ENCODE measurements around the gene CYP4X1.
"Not testable (repeated sequence)": the region's sequence is repeated elsewhere in the genome, so short reads cannot be mapped to it uniquely, and the experiment has no call there.

The CYP4X1 gene

DNA sequence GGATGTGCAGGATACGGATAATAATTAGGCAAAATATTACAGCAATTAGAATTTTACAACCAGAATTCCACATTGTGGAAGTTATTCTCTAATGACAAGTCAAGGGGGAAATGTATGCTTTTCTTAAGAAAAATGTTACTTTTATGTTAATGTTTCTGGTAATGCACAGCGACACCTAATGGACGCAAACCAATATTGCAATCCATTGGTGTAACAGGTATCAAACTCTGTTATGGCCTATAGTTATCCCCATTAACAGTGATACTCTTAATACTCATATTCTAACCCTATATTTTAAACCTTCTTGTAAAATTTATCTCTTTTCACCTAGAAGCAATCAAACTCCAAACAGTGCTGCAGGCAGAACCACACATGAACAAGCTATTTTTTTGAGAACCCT is 65.9 kb downstream of the CYP4X1 start:
- DNase-seq: peak; percentile 37 to 58 (median 49)

DNA sequence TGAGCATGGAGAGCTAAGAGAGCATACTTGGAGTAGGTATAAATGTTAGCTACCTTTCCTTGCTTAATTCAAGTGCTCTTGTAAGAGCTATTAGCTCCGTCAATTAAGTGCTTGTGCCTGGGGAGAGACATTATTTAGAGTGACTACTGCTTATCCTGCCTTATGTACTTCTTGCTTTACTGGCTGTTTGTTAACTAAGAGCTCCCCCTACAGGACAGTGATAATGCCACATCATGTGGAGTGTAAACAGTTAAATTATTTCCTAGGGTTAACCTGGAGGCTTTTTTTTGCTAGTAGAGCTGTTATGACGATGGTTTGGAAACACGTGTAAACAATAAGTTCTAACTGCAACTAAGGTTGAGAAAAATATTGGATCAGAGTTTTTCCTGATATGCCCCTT is 68.0 kb downstream of the CYP4X1 start:
- DNase-seq: not testable (repeated sequence)
